HL-60 (cell line): ENCODE measurements around the gene PINK1.

Experiments used
- CTCF ChIP-seq: IDR thresholded peaks from one replicate; pipeline ENCODE4 v1.5.1; 2011; ENCODE audit warnings: low read length, control low read depth, inconsistent platforms; ENCODE audit not compliant: insufficient read depth
- GABPA ChIP-seq: IDR thresholded peaks from 2 replicates; pipeline ENCODE4 v1.6.1; 2012; ENCODE audit warnings: low read depth
- POLR2AphosphoS5 ChIP-seq: IDR thresholded peaks from 2 replicates; pipeline ENCODE4 v1.6.1; 2012; ENCODE audit warnings: low read depth
- REST ChIP-seq: IDR thresholded peaks from 2 replicates; pipeline ENCODE4 v1.6.1; 2012; ENCODE audit warnings: low read depth; ENCODE audit not compliant: insufficient replicate concordance
- SPI1 ChIP-seq: IDR thresholded peaks from 2 replicates; pipeline ENCODE4 v1.6.1; 2012; ENCODE audit warnings: low read depth, mild to moderate bottlenecking, borderline replicate concordance

- TF ChIP-seq CTCF (no peak), REST (no peak), GABPA (no peak), SPI1 (no peak), POLR2AphosphoS5 (no peak)
Measured at GRCh38 chr1:20609541-20609940, 23.7 kb upstream of the PINK1 start.
